GM06990 (cell line): ENCODE data around the gene PDE6B.

Experiments used
- DNase-seq: peaks from one replicate; pipeline ENCODE4 v3.0.0-alpha.2; 2011; ENCODE audit not compliant: insufficient read length; ENCODE audit errors: extremely low read depth
- H3K27me3 ChIP-seq: replicated peaks from 2 replicates; pipeline ENCODE4 v1.6.0; 2011; ENCODE audit warnings: low read length; ENCODE audit not compliant: control insufficient read depth, insufficient read depth
- H3K36me3 ChIP-seq: 2 replicates; pipeline ENCODE4 v1.5.1; 2011; ENCODE audit warnings: low read length; ENCODE audit not compliant: control insufficient read depth, insufficient read depth
- H3K4me3 ChIP-seq: replicated peaks from 2 replicates; pipeline ENCODE4 v1.5.1; 2011; ENCODE audit warnings: low read depth, mild to moderate bottlenecking, control low read depth, low read length
- TF ChIP-seq, protein P1 (sequence below): IDR thresholded peaks from 2 replicates; pipeline ENCODE4 v1.5.1; 2011; ENCODE audit warnings: low read length, control low read depth, mild to moderate bottlenecking, inconsistent platforms; ENCODE audit not compliant: insufficient read depth, poor library complexity, severe bottlenecking

Gene PDE6B

DNA sequence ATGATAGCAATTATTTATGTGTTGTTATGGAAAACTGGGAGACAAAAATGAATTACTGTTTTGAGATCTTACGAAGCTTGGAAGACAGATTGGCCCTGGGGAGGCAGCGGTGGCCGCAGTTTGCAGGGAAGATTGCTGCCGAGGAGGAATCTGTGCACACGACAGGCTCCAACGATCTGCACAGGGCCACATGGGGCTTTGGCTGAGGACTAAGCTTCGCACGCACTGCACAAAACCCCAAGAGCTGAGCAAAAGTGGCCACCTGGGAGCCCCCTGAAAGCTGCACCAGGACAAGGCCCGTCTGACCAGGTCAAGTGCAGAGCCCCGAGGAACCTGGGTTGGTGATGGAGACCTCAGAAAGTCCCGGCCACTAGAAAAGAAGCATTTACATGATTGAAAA is 5.2 kb upstream of the PDE6B start:
- H3K4me3 ChIP-seq = no peak overlapping the region
- no peaks in the 10 kb centered on the region for H3K36me3 ChIP-seq
- TF ChIP-seq, protein P1, sequence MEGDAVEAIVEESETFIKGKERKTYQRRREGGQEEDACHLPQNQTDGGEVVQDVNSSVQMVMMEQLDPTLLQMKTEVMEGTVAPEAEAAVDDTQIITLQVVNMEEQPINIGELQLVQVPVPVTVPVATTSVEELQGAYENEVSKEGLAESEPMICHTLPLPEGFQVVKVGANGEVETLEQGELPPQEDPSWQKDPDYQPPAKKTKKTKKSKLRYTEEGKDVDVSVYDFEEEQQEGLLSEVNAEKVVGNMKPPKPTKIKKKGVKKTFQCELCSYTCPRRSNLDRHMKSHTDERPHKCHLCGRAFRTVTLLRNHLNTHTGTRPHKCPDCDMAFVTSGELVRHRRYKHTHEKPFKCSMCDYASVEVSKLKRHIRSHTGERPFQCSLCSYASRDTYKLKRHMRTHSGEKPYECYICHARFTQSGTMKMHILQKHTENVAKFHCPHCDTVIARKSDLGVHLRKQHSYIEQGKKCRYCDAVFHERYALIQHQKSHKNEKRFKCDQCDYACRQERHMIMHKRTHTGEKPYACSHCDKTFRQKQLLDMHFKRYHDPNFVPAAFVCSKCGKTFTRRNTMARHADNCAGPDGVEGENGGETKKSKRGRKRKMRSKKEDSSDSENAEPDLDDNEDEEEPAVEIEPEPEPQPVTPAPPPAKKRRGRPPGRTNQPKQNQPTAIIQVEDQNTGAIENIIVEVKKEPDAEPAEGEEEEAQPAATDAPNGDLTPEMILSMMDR = no peak
- no peaks in the 10 kb centered on the region for H3K27me3 ChIP-seq
- no peak for DNase-seq

DNA sequence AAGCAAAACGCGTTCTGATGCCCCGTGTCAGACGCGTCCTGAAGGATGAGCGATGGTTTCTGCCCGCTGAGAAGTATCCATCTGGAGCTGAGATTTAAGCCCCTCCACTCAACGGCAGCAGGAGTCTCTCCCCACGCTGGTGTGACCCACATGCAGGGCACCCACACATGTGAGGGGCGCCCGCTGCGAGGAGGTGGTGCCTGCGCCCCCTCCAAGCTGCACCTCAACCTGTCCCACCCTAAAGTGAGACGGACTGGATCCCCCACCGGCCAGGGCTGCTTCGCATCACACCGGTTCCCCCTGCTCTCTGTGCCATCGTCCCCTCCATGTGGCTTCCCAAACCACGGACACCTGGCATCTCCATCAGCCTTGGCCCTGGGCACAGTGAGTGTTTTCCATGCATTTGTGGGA is 4.5 kb upstream of the PDE6B start:
- DNase-seq = no peak
- H3K4me3 ChIP-seq = no peak overlapping the region
- H3K36me3 ChIP-seq = no peaks in the 10 kb centered on the region
- H3K27me3 ChIP-seq = no peaks in the 10 kb centered on the region
- TF ChIP-seq, protein P1 = no peak

DNA sequence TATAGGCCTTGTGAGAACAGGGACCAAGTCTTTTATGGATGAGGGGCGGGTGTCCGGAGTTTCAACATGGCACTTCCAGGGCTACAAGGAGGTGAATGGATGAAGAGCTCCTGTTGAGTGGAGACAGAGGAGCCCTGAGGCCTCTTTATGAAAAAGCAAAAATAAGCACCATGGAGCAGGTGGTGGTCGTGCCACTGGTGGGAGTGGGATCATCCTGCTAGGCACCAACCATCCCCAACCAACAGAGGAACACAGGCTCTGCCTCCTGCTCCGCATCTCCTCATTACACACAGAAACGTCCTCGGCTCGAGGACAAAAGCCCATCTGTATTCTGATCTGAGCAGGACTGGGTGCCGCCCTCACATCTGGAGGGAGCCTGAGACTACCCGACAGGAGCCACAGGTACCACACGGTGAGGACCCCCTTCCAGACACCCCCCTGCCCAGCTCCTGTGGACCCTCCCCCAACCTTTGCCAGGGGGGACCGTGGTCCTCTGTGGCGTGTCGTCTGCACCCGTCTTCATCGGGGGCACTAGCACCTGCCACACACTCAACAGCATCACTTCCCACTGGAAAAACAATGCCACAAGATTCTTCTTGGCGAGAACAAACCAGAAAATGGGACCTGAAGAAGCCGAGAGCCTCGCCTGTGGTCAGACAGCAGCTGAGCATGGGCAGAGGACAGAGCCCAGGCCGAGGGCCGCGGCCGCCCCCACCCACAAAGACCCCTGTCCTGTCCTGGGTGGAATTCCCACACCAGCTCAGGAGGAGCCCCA is 3.9 kb upstream of the PDE6B start:
- TF ChIP-seq, protein P1 = no peak
- H3K27me3 ChIP-seq = no peaks in the 10 kb centered on the region

DNA sequence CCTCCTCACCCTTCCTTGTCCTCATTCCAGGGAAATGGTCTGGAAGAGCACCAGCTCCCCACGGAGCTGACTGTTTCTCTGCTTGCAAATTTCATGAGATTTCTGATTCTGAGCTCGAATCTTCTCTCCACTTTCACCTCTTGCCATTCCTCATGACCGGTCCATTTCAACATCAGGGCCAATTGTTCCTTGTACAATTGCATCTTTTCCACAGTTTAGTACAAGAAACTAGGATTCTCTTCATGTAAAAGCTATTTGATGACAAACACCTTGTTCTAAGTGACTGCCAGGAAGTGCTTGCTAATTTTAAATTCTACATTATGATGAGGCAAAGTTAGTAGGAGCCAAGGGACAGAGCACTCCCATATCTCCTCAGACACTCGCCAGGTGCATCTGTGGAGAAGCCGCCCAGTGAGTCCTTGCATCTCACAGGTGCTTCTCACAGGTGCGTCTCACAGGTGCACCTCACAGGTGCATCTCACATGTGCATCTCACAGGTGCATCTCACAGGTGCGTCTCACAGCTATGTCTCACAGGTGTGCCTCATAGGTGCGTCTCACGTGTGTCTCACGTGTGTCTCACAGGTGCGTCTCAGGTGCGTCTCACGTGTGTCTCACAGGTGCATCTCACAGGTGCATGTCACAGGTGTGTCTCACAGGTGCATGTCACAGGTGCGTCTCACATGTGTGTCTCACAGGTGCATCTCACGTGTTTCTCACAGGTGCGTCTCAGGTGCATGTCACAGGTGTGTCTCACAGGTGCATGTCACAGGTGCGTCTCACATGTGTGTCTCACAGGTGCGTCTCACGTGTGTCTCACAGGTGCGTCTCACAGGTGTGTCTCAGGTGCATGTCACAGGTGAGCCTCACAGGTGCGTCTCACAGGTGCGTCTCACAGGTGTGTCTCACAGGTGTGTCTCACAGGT is 3.0 kb upstream of the PDE6B start:
- no peak for DNase-seq
- H3K36me3 ChIP-seq = no peaks in the 10 kb centered on the region
- TF ChIP-seq, protein P1 = no peak
- H3K4me3 ChIP-seq = no peak overlapping the region
- no peaks in the 10 kb centered on the region for H3K27me3 ChIP-seq

More for the DNA sequence above, 3.9 kb upstream of the PDE6B start:
- no peaks in the 10 kb centered on the region for H3K36me3 ChIP-seq
- H3K4me3 ChIP-seq = no peak overlapping the region
- no peak for DNase-seq

DNA sequence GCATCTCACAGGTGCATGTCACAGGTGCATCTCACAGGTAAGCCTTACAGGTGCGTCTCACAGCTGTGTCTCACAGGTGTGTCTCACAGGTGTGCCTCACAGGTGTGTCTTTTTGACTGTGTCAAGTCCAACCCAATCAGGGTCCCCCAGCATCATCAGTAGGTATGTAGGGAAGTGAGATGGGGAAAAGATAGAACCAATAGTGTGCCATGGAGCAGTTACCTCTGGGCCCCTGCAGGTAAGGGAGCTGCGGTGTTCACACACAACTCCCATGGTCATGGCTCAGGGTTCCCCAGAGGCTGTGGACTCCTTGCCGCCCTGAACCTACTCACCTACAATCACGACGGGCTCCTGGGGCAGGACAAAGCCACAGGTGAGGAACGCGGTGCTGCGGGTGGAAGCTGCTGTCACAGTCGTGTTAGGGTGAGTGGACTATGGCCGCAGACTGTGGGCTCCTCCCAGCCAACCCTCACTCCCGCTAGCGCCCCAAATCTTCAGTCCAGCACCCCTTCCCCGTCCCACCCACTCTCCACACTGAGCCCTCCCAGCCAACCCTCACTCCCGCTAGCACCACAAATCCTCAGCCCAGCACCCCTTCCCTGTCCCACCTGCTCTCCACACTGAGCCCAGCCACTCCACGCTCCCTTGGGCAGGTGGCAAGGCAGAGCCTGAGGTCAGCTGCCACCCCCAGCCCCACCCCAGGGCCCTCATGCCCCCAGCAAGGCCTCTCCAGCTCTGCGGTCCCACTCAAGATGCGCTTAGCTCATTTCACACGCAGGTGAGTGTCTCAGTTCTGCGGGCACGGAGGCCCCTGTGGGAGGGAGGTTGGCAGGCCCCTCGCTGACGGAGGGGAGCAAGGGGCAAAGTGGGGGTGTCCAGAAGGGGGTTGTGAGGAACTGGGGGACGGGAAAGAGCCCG is 2.1 kb upstream of the PDE6B start:
- no peaks in the 10 kb centered on the region for H3K27me3 ChIP-seq
- TF ChIP-seq, protein P1 = no peak
- no peaks in the 10 kb centered on the region for H3K36me3 ChIP-seq
- no peak overlapping the region for H3K4me3 ChIP-seq
- DNase-seq = no peak
